HG03135 (cell line): ENCODE measurements around the gene IL10RB.
"Not testable (repeated sequence)": the region's sequence is repeated elsewhere in the genome, so short reads cannot be mapped to it uniquely, and the experiment has no call there.

Experiments
- ATAC-seq: cut with Tn5 transposase; IDR thresholded peaks from one replicate; pipeline ENCODE4 v1.9.1; 2021; ENCODE audit warnings: mild to moderate bottlenecking, moderate library complexity; ENCODE audit not compliant: unreplicated experiment

The IL10RB gene

GRCh38 chr21:33266050-33266788, at the start of gene IL10RB:
Gene IL10RB, plus strand, starts transcription at chr21:33266367. Its CDS starts 99 bp downstream, at chr21:33266466.
- ATAC-seq: peak; percentile 38

GRCh38 chr21:33217138-33217520, 49.0 kb upstream of the IL10RB start:
- no peak for ATAC-seq

- no peak for ATAC-seq
These were observed 46.9 kb upstream of the IL10RB start for GRCh38 chr21:33219300-33219699.

DNA sequence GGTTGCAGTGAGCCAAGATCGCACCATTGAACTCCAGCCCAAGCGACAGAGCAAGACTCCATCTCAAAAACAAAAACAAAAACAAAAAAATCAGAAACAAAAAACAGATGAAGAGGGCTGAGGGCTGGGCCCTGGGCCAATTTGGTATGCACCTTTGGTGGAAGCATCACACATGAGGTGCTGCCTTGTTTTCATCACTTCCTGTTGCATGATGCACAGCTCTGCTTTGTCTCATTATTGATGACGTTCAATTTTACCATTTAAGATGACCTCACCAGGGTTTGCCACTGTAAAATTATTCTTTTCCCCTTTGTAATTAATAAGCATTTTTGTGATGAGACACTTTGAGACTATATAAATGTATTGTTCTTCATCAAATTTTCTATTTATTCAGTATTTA, 46.2 kb upstream of the IL10RB start:
- ATAC-seq: no peak

DNA sequence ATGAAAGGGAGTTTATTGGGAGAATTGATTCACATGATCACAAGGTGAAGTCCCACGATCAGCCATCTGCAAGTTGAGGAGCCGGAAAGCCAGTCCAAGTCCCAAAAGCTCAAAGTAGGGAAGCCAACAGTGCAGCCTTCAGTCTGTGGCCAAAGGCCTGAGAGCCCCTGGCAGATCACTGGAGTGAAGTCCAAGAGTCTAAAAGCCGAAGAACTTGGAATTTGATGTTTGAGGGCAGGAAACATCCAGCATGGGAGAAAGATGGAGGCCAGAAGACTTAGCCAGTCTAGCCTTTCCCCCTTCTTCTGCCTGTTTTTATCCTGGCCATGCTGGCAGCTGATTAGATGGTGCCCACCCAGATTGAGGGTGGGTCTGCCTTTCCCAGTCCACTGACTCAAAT, 40.8 kb upstream of the IL10RB start:
- ATAC-seq: not testable (repeated sequence)

DNA sequence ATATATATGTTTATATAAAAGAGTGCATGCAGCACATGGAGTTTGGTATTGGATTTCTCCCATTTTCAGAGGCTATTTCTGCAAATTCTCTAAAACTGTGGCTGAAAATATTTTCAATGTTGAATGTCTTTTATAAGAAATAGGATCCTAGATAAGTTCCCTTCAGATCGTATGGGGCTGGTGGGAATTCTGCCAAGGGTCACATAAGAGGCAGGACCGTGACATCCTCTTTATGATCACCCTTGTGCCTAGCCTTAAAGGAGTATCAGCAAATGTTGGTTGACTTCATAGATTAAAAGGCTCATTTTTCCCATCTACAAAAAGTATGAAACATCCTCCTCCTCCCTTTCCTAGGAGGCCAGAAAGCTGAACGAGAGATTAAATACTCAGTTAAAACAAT, 37.7 kb upstream of the IL10RB start:
- no peak for ATAC-seq

DNA sequence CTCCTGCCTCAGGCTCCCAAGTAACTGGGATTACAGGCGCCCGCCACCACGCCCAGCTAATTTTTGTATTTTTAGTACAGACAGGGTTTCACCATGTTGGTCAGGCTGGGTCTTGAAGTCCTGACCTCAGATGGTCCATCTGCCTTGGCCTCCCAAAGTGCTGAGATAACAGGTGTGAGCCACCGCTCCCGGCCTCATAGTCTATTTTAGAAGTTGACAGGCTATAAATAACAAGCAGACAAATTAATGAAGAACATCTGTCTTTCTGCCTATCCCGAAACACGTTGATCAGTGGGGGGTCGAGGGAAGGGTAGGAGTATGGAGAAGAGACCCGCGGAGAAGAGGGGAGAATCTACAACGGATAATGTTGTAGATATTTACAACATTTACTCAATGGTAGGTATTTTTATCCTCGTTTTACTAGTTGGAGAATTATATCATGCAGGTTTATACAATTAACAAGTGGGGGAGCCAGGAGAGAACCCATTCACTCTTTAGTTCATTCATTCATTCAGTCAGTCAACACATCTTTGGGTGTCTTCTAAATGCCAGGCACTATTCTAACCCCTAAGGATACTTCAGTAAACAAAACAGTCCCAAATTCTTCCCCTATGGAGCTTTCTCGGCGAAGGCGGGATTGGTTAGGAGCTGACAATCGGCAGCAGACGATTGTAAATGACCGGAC, 36.9 kb upstream of the IL10RB start:
- peak; percentile 2 for ATAC-seq

DNA sequence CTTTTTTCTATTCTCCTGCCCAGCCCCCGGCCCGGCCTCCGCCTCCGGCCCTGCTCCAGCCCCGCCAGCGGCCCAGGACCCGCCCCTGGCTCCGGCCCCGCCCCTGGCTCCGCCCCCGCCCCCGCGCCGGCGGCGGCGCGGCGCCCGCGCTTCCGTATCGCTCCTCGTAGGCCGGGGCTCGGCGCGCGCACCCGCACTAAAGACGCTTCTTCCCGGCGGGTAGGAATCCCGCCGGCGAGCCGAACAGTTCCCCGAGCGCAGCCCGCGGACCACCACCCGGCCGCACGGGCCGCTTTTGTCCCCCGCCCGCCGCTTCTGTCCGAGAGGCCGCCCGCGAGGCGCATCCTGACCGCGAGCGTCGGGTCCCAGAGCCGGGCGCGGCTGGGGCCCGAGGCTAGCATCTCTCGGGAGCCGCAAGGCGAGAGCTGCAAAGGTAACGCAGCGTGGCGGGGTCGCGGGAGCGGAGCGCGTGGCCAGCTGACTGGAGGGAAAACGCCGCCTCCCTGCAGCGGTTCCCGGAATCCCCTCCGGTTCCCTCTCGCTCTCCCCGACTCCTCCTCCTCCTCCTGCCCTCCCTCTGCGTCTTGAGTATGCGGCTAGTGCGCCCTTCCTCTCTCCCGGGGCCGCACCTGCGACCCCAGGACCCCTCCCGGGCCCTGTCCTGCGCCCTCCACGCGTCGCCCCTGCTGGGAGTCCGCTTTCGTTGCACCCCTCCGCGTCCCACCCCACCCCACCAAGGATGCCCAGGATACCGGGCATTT, 36.2 kb upstream of the IL10RB start, which contains the start of gene IFNAR2:
IFNAR2 (plus strand) TSS at position 155 of the 761 bp plus-strand sequence. CDS start 11,985 bp downstream, outside the sequence.
- peak; percentile 76 for ATAC-seq

GRCh38 chr21:33230545-33231324, 35.4 kb upstream of the IL10RB start:
- peak; percentile 19 for ATAC-seq

DNA sequence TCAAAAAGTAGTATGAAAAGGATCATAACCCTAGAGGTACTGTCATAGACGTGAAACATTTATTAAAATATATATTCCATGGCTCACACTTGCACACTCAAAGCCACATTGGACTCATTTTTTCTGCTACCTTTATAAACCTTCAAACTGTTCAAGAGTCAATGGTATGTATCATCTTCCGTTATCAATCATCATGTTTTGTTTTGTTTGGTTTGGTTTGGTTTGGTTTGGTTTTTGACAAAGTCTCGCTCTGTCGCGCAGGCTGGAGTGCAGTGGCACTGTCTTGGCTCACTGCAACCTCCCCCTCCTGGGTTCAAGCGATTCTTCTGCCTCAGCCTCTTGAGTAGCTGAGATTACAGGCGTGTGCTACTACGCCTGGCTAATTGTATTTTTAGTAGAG, 34.6 kb upstream of the IL10RB start:
- no peak for ATAC-seq

DNA sequence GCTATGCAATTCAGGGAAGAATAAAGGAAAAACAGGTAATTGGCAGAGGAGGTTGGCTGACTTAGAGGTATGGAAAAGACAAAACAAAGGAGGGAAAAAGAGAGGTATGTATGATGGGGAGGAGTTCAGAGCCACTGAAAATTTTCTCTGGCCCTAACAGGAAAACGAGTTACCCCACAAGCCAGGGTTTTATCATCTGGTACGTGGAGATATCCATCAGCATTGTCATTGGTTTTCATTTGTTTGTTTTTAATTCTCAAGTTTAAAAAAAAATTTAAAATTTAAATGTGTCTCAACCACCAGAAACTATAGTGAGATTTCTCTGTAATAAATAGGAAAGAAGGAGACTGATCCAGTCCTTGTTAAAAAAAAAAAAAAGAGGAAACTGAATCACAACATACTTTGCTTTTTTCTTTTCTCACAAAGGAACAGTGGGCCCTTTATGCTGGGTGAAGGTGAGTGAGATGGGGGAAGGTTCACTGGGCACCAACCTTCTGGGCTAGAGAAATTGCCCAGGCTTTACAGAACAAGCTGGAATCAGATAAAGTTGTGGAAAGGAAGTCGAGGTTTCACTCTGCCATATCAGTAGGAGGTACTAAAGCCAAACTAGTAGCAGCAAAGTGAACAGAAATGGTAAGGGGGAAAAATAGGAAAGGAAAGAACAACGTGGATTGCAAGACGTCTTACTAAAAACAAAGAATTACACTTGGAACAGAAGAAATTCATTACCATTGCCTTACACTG, 33.7 kb upstream of the IL10RB start:
- ATAC-seq: no peak

GRCh38 chr21:33234635-33235520, 31.3 kb upstream of the IL10RB start:
- no peak for ATAC-seq

GRCh38 chr21:33236013-33236686, 30.0 kb upstream of the IL10RB start:
- no peak for ATAC-seq

DNA sequence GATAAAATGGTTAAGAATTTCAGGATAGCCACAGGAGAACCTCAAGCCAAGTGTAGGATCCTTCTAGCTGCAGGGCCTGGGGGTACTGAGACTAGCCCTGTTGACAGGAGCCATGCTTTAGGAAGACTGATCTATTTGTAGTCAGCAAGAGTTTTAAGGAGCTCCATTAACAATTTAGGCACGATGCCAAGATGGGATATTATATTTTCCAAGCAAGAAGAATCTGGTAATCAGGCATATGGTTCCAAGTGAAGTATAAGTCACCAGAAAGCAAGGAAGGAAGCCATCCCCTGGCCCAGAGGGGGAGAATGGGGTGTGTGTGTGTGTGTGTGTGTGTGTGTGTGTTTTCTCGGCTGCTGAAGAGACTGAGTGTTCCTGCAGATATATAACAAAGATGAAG, 29.4 kb upstream of the IL10RB start:
- no peak for ATAC-seq

GRCh38 chr21:33237486-33237885, 28.7 kb upstream of the IL10RB start:
- no peak for ATAC-seq

DNA sequence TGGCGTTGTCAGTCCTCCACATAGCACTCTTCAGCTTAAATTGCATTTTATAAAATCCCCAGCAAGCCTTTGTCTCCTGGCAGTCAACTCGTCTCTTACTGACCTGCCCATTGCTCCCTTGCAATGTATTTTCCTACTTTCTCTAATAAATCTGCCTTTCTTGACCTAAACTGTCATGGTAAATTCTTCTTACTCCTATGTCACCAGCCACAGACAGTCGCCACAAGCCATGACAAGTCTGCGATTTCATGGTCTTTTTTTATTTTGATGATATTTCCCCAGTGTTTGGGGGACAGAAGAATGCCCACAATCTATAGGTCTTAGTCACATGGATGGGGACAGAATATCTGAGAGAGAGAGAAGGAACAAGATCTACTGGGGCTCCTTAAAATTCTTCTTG, 28.0 kb upstream of the IL10RB start:
- ATAC-seq: no peak

DNA sequence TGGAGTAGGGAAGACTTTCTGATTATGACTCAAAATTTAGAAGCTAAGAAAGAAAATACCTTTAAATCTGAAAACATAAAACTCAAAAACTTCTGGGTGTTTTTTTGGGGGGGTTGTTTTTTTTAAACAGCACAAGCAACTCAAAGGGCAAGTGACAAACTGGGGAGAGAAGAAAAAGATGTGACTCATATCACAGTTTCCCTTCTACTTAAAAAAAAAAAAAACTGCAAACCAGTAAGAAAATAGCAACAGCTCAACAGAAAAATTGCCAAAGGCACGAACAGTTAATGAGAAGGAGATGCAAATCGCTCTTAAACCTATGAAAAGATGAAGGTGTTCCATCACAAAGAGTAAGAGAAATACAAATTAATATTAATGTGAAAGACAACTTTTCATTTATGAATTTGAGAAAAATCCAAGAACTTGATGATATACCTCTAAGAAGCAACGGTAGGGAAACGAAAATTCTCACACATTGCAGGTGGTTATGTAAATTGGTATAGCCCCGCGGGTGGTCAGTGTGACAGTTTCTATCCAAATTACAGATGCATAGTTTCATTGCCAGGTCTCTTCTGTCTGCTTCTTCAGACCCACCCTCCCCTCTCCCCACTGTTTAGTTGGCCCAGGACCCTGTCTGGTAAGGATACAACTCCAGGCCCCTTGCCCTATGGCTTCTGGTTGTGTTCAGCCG, 27.5 kb upstream of the IL10RB start:
- ATAC-seq: peak; percentile 74

GRCh38 chr21:33239559-33240127, 26.5 kb upstream of the IL10RB start:
- not testable (repeated sequence) for ATAC-seq
